NCI-H2171 treated with DMSO at 0.1 percent for 48 hours (cell line): ENCODE measurements around the gene PDE4B.
"Not testable (repeated sequence)": the region's sequence is repeated elsewhere in the genome, so short reads cannot be mapped to it uniquely, and the experiment has no call there.

Experiments
- DNase-seq: peaks from one replicate; lab custom pipeline; 2025; lab: John Stamatoyannopoulos, UW

Gene PDE4B

GRCh38 chr1:65953170-65953569 lies 160.5 kb downstream of the PDE4B start:
- DNase-seq, result no peak

DNA sequence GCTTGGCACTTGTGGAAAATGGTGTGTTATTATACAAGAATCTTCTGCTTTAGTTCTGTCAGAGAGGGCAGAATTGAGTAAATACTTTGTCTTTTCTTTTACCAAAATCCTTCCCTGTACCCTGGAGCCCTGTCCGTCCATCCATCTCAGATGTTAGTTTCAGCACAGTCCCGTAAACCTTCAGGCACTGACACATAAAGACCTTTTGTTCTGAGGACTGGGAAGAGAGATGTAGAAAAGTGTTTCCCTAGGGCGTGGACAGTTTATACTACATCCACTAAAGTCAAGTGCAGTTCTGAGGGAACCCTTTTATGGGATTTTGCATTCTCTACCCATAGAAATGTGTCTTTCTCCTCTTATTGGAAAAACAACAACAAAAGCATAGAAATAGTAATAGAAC lies 162.4 kb downstream of the PDE4B start:
- DNase-seq, result no peak

DNA sequence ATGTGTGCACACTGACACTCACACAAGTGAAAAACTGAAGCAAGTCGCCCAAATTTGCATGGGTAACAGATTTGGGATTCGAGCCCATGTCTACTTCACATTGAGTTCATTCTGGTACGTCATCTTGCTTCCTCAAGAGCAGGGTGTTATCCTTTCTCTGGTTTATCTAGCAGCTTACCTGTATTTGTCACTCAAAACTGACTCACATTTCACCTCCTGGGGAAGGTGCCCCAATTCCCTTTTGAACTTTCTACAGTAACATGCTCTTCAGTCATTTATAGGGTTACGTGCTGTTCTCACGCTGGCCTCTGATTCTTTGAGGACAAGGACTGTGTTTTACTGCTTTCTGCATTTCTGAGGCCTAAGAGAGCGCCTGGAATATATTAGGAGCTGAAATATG lies 162.8 kb downstream of the PDE4B start:
- DNase-seq, result no peak

DNA sequence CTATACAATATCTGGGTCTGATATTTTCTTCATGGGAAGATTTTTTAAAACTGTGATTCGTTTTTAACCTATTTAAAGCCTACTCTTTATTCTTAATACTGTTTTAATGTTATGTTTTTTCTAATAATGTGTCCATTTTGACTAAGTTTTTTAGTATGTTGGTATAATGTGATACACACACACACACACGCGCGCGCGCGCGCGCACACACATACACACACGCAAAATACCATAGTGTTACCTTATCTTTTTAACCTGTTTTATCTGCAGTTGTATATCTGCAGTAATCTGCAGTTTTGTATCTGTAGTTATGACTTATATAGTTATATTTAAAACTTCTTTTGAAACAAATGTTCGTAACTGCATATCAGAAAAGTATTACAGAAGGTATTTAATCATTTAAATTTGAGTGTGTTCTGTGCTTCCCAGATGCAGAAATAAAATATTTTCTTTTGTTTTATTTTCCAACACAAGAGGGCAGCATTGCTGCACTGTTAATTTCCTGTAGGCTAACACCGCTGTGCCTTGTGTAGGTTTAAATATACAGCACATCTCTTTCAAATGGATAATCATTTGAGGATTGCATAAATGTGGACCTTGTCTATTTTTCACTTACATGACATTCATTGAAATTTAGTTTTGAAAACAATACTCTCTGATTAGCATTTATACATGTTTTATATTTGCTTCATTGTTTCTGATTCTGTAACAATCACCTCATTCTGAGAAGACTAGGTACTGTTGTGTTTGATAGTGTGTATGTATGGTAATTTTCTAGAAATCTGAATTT lies 166.1 kb downstream of the PDE4B start:
- peak; percentile 37 for DNase-seq

- no peak for DNase-seq
Measured at GRCh38 chr1:65959896-65960567, 167.3 kb downstream of the PDE4B start.

- DNase-seq, result no peak
Measured at GRCh38 chr1:65963156-65963888, 170.6 kb downstream of the PDE4B start.

- no peak for DNase-seq
Measured at GRCh38 chr1:65964123-65964522, 171.4 kb downstream of the PDE4B start.

- DNase-seq, result no peak
Measured at GRCh38 chr1:65965112-65965996, 172.7 kb downstream of the PDE4B start.

GRCh38 chr1:65967492-65967891 lies 174.8 kb downstream of the PDE4B start:
- not testable (repeated sequence) for DNase-seq

GRCh38 chr1:65971547-65971946 lies 178.9 kb downstream of the PDE4B start:
- no peak for DNase-seq

DNA sequence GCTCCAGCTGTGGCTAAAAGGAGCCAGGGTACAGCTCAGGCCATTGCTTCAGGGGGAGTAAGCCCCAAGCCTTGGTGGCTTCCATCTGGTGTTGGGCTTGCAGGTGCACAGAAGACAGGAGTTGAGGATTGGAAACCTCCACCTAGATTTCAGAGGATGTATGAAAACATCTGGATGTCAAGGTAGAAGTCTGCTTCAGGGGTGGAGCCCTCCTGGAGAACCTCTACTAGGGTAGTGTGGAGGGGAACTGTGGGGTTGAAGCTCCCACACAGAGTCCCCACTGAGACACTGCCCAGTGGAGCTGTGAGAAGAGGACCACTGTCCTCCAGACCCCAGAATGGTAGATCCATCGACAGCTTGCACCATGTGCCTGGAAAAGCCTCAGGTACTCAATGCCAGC lies 183.0 kb downstream of the PDE4B start:
- DNase-seq, result no peak

- DNase-seq, result no peak
Measured at GRCh38 chr1:65979136-65980044, 186.7 kb downstream of the PDE4B start.

GRCh38 chr1:65980237-65980636 lies 187.5 kb downstream of the PDE4B start:
- DNase-seq, result no peak

- no peak for DNase-seq
Measured at GRCh38 chr1:65983500-65983899, 190.8 kb downstream of the PDE4B start.

DNA sequence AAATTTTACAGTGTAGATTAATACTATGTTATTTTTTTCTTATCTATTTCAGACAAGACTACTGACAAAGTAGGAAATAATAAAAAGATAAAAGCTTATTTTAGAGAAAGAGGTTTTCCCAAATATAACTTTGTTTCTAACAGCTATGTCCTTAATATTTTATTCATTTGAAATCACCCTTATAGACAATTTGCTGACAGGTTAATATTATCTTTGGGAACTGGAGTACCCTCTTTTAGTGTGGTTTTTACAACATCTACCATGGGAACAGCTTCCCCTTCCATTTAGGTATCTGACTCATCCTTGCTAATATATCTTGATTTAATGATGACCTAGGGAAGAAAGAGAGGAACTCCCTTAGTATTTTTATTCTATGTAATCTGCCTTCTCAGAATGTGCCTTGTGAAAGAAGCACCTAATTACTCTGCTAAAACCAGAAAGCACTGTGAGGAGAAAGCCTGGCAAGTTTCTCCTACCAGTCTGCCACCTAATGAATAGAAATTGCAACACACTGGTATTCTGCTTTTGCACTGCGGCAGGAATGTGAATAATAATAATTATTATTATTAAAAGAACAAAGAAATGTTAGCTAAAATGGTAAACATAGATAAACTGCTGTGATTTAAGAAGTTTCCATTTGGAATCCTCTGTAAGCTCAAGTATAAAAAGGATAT lies 192.8 kb downstream of the PDE4B start:
- no peak for DNase-seq

DNA sequence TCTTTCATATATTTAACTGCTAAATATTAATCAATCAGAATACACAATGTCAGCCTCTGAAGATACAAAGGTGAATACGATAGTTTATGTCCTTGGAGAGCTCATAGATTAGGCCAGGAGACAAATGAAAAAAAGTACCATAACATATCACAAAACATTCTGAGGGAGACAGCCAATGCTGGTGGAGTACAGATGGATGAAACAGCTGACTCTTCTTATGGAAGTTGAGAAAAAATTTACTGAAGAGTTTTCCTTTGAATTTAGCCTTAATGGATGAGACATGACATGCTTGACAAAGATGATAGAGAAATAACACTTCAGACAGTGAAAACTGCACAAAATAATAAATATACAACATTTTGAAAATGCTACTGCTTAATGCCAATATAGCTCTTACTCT lies 193.5 kb downstream of the PDE4B start:
- DNase-seq, result no peak

- no peak for DNase-seq
Measured at GRCh38 chr1:65990161-65990560, 197.5 kb downstream of the PDE4B start.

DNA sequence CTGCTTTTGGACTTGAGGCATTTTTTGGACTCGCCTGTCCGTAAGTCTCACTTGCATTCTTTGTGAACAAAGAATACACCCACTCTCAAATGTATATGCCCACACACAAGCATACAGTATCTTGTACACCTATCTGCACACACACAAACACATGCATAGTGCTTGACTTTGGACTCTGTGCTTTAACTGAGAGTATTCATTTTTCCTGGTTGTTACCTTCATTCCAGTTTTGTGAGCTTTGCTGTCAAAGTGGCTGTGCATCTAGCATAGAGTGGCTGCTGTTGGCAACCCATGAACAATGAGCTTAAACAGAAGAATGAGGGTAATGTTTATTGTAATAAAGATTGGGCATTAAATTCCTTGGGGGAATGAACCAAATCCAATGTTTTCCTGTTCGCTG lies 199.0 kb downstream of the PDE4B start:
- DNase-seq, result no peak

DNA sequence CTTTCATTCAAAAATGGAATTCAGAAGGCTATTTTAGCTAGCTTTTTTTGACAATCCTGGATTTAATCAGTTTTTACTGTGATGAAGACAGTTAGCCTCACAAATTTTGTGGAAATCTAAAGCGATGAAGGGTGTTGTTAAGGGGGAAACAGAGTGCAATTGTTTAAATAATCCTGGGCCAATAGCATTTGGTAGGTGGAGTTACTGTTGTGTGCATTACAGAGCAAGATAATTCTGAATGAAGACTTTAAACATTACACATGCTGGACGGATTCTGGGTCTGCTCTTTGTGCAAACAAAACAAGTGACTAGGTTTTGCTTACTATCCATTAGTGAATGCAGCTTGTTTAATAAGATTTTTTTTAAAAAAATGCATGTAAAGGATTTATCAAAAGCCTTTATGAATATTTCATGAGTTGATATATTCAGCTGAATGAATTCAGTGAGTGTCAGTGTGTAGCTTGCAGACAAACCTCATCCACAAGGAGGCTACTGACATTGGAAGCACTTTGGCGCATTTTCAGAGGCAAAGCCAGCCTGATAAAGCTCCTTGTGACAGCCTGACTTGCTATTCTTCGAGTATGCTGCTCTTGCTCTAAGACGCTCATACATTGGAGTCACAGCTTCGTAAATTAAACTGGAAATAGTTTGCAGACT lies 199.6 kb downstream of the PDE4B start:
- DNase-seq, result no peak

- no peak for DNase-seq
Measured at GRCh38 chr1:65992831-65993271, 200.2 kb downstream of the PDE4B start.
